ENCODE results near the gene CLEC5A.
"Not testable (repeated sequence)": the region's sequence is repeated elsewhere in the genome, so short reads cannot be mapped to it uniquely, and the experiment has no call there.

The CLEC5A gene

DNA sequence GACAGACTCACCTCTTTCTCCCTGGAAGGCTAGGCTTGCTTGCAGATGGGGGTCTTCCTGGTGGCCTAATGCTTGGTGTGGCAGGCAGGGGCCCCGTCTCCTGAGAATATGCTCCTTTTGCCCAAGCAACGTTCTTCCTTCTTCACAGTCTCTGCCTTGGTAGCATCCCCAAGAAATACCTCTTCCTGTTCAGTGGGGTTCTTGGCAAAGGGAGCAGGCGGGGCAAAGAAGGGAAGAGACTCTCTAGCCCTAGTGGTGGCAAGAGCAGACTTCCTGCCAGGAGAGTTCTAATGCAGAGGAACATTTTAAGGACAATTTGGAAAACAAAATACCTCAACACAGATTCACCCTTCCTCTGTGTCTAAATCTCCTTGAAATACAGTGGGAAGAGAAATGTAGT is at the start of gene CLEC5A:
Gene CLEC5A (minus strand): TSS at position 179 of the 400 bp plus-strand sequence. CDS start 682 bp downstream, outside the sequence.
- no peak for DNase-seq (ENCODE audit: low read depth in 2 of 2, low spot score in 1 of 2)

DNA sequence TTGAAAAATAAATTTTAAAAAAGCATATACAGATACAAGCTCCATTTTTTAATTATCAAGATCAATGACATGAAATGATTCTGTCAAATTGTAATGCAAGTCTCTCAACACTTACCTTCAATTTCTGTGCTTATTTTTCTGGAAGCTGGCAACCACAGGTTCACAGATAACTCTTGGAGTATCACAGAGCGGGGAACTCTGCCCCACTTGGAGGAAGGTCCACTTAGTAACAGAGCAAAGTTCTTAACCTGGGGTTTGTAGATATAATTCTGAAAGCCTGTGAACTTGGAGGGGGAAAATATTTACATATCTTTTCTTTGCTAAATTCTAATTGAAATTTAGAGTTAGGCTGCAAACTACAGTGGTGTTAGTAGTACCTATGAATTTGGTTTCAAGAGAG is 46.6 kb upstream of the CLEC5A start:
- DNase-seq (ENCODE audit: low read depth in 2 of 2, low spot score in 1 of 2) = no peak

DNA sequence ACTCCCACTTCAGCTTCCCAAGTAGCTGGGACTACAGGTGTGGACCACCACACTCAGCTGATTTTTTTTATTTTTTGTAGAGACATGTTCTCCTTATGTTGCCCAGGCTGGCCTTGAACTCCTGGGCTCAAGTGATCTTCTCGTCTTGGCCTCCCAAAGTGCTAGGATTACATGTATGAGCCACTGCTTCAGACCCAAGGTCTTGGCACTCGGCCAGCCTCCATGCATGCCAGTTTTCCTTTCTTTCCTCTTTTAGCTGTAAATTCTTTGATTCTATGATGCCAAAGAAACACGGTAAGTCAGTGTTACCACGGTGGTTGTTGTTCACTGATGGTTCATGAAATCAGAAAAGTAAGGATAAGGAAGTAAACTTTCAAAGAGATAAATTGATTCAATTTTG is 45.9 kb upstream of the CLEC5A start:
- DNase-seq (ENCODE audit: low read depth in 2 of 2, low spot score in 1 of 2) = no peak

DNA sequence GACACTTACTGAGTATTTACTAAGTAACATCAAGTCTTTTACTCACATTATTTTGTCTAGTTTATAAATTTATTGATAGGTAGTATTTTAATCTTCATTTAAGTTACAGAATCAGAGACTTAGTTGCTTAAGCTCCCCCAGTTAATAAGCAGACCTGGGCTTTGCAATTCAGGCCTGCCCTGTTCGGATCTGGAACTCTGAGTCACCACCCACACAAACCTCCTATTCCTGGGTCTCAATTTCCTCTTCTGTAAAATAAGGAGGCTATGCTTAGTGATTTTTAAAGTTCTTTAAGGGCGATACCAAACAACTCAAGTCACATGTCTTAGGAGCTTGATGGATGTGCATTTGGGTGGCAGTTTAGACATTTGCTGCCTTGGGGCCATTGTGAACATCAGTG is 45.4 kb upstream of the CLEC5A start:
- DNase-seq (ENCODE audit: low read depth in 2 of 2, low spot score in 1 of 2) = no peak

DNA sequence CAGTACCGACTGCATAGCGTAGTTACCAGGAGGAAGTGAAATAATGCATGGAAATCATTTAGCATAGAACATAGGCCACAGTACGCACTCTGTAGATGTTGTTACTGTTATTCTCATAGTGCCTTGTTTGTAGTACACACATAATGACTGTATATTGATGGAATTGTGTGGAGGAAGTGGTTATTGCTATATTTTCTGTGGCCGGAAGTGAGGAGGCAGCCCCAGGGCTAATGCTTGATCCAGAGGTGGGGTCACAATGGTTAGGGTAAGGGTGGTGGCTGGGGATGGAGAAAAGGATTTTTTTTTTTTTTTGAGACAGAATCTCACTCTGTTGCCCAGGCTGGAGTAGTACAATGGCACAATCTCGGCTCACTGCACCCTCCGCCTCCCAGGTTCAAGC is 44.4 kb upstream of the CLEC5A start:
- DNase-seq (ENCODE audit: low read depth in 2 of 2, low spot score in 1 of 2) = no peak

DNA sequence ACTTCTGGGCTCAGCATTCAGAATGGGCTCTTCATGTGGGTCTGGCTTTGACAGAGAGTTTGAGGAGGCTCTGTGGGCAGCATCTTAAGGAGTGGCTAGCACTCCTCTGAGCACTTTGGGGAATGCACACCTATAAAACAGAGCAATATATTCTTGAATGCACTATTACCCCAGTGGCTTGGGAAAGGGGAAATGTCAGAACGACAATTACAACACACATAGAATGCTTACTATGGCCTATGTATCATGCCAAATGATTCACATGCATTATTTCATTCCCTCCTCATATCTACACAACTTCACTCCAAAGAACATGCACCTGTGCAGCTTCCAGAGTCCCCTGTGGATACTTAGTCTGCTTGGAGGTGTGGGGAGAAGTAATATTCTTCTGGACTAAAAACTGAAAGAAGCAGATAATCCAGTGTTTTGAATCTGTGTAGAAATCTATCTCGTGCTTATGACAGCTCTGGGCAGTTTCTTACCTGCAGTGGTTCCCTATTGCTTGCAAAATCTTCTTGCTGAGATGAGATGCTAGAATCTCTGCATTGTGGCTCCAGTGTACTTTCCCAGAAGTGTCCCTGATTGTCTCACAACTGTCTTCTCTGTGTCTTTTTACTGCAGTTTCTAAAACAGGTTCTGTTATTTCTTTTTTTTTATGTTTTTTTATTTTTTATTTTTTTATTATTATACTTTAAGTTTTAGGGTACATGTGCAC is 43.4 kb upstream of the CLEC5A start:
- DNase-seq (ENCODE audit: low read depth in 2 of 2, low spot score in 1 of 2) = no peak

DNA sequence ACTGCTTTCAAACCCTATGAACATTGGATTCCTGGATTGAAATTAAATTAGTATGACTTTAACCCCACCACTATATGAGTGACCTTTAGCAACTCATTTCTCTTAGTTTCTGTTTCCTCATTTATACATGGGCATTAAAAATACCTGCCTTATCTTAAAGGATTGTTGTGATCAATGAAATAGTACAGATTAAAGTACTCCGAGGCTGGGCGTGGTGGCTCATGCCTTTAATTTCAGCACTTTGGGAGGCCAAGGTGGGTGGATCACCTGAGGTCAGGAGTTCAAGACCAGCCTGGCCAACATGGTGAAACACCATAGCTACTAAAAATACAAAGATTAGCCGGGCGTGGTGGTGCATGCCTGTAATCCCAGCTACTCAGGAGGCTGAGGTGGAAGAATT is 41.0 kb upstream of the CLEC5A start:
- not testable (repeated sequence) for DNase-seq (ENCODE audit: low read depth in 2 of 2, low spot score in 1 of 2)

DNA sequence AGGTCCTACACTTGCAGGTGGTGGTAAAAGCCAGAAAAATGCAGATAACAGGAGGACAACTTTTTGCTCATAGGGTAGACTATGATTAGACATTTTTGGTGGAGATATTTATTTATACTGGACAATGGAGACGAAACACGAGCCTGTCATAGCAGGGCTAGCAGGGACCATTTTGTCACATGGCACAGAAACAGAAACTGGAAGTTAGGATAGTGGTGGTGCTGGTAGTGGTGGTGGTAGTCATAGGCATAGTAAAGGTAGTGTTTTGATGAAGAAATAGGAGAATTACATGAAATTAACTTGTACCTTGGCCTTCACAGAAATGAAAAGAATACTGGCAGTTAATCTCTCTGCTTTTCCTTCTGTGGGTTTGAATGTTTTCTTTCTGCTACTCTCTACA is 40.1 kb upstream of the CLEC5A start:
- DNase-seq (ENCODE audit: low read depth in 2 of 2, low spot score in 1 of 2) = no peak

DNA sequence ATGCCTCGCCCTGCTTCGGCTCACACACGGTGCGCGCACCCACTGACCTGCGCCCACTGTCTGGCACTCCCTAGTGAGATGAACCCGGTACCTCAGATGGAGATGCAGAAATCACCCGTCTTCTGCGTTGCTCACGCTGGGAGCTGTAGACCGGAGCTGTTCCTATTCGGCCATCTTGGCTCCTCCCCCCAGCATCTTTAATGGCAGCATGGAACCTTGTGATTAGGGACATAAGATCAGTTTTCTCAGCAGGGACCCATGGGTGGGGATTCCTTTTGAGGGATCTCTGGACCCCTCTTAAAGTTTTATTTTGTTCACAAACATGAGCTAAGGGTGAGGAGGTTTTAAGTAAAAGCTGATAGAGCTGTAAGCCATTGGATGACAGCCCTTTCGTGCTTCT is 39.2 kb upstream of the CLEC5A start:
- DNase-seq (ENCODE audit: low read depth in 2 of 2, low spot score in 1 of 2) = not testable (repeated sequence)

DNA sequence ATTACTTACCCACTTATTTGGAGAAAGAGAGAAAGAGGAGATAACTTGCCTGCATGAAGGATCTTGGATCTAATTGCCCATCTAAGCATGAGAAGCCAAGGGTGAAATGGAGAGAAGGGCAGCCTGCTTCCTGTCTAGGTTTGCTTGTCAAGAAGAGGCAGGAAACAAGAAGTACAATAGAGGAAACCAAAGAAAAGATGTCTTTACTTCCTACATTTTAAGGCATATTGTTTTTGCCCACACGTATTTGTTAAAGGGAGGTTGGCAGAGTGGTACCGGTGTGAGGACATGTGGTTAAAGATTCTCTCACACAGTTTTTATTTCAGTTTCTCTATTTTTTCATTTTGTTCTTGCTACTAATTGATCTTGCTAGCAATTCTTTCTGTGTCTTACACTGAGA is 32.8 kb upstream of the CLEC5A start:
- DNase-seq (ENCODE audit: low read depth in 2 of 2, low spot score in 1 of 2) = no peak

DNA sequence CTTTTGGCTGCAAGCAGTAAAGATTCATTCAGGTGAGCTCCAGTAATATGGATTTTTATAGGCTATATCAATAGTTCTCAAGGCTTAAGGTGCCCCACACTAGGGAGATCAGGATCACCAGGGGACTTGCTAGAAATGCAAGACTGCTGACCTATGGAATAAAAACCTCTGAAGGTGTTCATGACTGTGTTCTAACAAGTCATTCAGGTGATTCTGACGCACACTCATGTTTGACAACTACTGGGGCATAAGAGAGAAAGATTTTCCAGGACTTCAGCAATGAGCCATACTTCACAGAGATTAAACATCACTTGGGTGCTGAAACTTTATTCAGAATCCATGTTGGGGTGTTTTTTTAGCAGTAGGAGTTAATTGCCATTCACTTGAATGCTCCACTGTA is 31.6 kb upstream of the CLEC5A start:
- DNase-seq (ENCODE audit: low read depth in 2 of 2, low spot score in 1 of 2) = no peak

DNA sequence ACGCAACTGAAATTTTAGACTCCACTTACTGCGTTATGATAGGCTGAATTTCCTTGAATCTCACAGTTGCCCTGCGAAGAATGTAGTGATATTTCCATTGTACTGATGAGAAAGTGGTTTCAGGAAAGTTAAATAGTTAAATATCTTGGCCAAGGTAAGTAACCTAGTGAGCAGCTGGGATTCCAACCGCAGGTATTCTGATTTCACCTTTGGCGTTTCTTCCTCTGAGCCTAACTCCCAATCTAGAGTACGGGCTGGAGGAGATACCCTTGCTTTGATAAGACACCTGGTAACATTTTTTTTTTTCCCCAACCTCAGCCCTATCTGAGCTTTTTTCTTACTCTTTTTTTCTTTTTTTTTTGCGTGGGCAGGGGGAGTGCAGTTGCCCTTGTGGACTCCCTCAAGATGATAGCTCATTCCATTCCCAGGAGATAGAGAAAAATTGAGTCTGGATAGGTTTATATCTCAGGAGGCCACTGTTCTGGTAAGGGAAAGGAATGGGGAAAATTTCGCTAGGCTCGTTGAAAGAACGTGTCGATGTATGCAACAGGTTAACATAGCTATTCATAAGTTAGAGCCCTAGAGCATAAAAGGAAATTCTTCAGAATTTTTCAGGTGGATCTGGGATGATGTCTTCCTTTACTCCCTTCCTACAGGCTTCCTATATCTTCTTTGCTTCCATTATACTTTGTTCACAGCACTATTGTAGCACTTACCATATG is 29.9 kb upstream of the CLEC5A start:
- no peak for DNase-seq (ENCODE audit: low read depth in 2 of 2, low spot score in 1 of 2)

DNA sequence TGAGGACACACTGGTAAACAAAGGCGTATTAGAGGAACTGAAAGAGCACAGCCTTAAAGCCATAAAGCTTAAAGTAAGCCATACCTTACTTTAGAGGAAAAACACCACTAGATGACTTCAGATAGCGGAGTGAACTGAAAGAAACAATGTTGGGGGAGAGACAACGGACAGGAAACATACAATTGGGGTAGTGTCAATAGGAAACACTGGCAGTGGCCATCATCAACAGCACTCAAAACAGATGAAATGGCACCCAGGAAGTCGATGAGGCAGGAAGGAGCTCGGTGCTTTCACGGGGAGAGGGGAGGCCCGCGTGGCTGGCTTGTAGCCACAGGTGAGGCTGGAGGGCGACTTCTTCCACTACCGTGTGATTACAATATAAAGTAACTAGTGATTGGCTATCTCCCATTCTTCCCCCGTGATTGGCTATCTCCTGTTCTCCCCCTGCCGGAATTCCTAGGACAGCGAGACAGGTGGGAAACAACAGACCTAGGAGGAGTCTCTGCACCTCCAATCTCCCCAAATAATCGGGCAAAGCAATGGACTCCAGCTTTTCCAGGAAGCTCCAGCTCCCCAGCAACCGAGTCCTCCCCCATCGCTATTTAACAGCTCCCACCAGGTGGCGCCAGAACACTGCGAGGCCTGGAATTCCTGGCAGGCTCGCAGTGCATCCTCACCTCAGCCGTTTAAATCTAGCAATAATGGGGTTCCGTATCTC is 29.2 kb upstream of the CLEC5A start:
- peak; percentile 26 to 31 for DNase-seq (ENCODE audit: low read depth in 2 of 2, low spot score in 1 of 2)

DNA sequence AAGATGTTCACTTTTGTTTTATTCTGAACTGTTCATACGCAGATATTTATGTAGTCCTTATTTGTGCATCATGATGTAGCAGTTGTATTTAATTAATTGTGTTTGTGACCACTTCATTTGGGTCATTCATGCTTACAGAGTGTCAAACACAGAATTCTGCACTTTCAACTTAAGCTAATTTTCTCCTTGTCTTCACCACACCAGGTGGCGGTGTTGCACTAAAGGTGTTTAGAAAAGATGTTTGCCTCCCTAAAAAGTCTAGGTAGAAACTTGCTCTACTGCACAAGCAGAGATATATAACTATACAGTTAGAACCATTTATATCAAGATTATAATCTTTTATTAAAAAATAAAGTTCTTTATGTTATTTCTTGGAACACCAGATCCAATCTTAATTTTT is 28.1 kb upstream of the CLEC5A start:
- no peak for DNase-seq (ENCODE audit: low read depth in 2 of 2, low spot score in 1 of 2)

DNA sequence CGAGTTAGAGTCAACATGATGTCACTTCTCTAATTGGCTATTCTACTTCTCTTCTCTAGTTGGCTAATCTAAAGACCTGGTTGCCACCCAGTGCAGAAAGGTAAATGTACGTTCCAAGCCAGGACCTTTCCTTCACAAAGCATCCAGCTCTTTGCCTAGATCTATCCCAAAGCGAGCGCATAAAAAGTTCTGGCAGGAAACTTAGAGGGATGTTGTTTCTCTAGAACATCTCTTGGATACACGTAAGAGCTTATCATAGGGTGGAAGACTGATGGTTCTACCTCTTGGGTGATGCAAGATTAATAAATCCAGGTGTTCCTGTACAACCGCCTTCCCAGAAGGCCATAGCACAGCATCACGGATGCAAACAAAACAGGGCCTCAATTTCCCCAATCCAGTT is 26.9 kb upstream of the CLEC5A start, which contains the start of gene TAS2R38:
Gene TAS2R38 (minus strand): TSS at position 101 of the 400 bp plus-strand sequence. CDS start 84 bp downstream, at position 17.
- no peak for DNase-seq (ENCODE audit: low read depth in 2 of 2, low spot score in 1 of 2)

DNA sequence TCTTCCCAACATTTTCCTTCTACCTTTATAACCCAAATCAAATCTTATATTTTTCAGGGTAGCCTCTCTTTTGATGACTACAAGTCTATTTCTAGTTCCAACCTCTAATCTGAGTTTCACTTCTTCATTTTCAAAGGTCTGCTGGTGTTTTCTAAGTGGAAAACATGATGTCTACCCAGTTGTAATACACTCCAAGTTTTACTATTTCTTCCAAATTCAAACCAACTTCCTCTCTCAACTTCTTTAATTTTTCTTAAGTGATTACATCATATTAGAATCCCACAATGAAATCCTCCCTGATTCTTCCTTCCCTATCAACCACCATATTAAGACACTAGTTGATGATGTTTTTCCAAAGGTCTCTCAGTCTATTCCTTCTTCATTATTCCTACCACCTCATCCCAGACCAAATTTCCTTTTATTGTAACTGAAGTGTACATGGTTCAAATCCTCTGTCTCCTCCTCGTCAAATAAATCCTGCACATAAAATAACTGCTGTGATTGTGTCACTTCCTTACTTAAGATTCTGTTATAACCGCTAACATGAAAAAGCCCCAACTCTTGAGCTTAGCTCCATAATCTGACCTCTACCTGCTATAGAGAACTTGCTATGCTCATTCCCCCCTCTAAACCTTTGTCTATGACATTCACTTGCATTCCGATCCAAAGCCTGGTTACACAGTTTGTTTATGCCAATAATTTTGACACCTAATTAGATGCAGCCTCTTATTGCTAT is 14.1 kb upstream of the CLEC5A start:
- no peak for DNase-seq (ENCODE audit: low read depth in 2 of 2, low spot score in 1 of 2)

DNA sequence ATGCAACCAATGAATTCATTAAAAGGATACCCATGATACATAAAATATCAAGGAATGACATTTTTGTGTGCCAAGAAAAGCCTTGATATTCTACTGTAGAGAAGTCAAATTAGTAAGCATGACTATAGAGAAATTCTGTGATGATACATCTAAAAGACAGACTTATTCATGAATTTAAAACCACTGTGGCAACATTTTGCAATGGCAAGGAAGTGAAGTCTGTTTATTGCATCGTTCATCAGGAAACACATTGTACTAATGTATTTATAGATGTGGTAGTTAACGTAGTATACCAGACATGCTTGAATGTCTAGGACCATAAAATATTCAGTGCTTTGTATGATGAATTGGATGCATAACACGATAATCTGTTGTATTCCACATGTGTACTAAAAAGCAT is 9.3 kb upstream of the CLEC5A start:
- DNase-seq (ENCODE audit: low read depth in 2 of 2, low spot score in 1 of 2) = no peak

DNA sequence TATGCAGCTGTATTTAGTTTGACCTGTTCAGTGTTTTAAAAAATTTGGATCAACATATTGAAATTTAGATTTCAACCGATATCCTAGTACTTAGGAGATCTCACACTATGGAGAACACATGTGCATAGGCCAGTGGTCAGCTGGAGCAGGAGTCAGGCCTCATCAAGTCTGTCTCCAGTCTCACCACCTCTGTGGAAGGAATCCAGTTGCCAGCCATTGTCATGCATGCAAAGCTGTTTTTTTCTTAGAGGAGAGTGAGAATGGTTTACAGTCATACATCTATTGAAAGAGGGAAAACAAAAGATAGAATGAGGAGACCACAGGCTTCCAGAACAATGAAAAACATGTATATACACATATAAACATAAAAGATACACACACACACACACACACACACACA is 7.6 kb upstream of the CLEC5A start:
- DNase-seq (ENCODE audit: low read depth in 2 of 2, low spot score in 1 of 2) = no peak

DNA sequence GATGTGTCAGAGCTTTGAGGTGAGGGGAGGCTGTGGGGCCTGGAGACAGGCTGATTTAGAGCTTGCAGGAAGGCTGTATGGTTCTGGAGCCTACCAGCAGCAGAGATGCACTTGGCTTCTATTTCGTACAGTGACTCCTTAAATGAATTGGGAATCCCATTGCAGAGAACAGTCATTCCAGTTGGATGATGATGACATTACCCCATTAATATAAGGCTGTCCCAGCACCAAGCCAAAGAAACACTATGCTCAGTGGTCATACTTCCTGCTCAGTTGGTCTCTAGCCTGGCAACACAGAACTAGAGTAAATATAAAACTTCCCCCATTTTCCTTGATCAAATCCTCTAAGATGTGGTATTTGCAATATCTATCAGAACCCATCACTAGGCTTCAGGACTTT is 5.7 kb upstream of the CLEC5A start:
- no peak for DNase-seq (ENCODE audit: low read depth in 2 of 2, low spot score in 1 of 2)

DNA sequence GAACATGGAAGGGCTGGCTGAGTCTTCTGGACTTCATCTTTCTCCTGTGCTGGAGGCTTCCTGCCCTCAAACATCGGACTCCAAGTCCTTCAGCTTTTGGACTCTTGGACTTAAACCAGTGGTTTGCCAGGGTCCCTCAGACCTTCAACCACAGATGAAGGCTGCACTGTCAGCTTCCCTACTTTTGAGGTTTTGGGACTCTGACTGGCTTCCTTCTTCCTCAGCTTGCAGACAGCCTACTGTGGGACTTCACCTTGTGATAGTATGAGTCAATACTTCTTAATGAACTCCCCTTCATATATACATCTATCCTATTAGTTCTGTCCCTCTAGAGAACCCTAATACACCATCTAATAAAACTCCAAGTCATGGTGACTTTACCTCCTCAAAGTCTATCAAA is 4.0 kb upstream of the CLEC5A start:
- DNase-seq (ENCODE audit: low read depth in 2 of 2, low spot score in 1 of 2) = no peak

DNA sequence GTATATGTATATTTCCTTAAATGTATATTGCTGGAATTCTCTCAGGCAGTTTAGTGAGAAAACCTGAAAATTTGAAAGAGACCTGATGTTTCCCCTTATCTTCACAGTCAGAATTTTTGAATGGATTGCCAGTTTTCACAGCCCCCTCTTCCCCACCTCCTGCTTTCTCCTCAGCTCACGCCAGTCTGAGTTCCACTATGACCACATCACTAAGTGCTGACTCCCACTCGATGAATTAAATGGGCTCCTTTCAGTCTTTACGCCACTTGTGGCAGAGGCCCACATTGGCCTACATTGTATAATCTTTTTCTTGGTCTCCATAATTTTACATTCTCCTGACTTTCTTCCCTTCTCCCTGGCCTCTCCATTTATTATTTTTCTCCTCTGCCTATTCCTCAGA is 3.1 kb upstream of the CLEC5A start:
- DNase-seq (ENCODE audit: low read depth in 2 of 2, low spot score in 1 of 2) = no peak

Measured in stimulated activated CD8-positive, alpha-beta memory T cell treated with anti-CD3 and anti-CD28 coated beads, Interleukin-4, amount 100 ng/mL, for 1 hour (primary cell).